Neuron (in vitro differentiated cells): ENCODE measurements around the gene RAB7B.
"Not testable (repeated sequence)": the region's sequence is repeated elsewhere in the genome, so short reads cannot be mapped to it uniquely, and the experiment has no call there.

Experiments
- H2AFZ ChIP-seq: one replicate; pipeline ENCODE4 v1.6.1; 2013; ENCODE audit warnings: low read depth, mild to moderate bottlenecking, inconsistent platforms, low read length, moderate library complexity
- H3K27me3 ChIP-seq: one replicate; pipeline ENCODE4 v1.6.1; 2013; ENCODE audit warnings: low read length; ENCODE audit not compliant: insufficient read depth
- H3K36me3 ChIP-seq: one replicate; pipeline ENCODE4 v1.6.1; 2013; ENCODE audit warnings: low read length; ENCODE audit not compliant: insufficient read depth
- H3K4me1 ChIP-seq: one replicate; pipeline ENCODE4 v1.6.1; 2013; ENCODE audit warnings: low read length; ENCODE audit not compliant: insufficient read depth
- H3K4me3 ChIP-seq: 2 replicates; pipeline ENCODE4 v1.5.1; 2013; ENCODE audit warnings: mild to moderate bottlenecking, low read length, moderate library complexity
- H3K9me3 ChIP-seq: one replicate; pipeline ENCODE4 v1.6.1; 2013; ENCODE audit warnings: low read length

The RAB7B gene

DNA sequence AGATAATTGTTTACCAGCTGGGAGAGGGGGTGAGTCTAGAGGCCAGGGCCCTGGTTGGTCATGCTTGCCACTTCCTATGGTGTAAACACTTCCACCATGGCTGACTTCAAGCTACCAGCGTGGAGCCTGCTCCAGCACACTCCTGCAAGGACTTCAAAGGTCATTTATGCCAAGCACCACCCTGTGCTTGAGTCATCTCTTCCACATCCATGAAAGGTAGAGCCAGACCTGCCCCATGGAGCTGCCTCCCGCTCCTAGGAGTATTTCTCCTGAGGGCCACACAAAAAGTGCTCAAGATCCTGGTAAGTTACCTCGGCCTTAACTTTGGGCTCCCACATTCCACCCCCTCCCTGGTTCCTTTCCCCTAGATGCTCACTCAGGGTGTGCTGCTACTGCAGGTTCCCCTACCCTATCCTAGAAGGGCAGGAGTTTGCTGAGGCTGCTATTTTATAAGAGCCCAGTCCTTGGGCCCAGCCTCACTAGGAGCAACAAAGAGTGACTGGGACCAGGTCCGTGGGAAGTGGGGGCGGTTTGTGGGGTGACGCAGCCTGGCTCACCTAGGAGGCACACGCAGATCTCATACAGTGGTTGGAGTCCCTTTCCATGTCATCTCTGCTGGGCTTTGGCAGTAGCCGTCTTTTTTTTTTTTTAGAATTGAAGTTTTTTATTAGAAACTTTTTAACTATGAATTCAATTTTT, 2.4 kb downstream of the RAB7B start:
- no peaks in the 10 kb centered on the region for H3K27me3 ChIP-seq
- H3K4me1 ChIP-seq: peaks cover 4% of the 10 kb centered on the region
- H3K36me3 ChIP-seq: no peaks in the 10 kb centered on the region
- H2AFZ ChIP-seq: no peak overlapping the region
- no peaks in the 10 kb centered on the region for H3K9me3 ChIP-seq
- H3K4me3 ChIP-seq: no peak overlapping the region

DNA sequence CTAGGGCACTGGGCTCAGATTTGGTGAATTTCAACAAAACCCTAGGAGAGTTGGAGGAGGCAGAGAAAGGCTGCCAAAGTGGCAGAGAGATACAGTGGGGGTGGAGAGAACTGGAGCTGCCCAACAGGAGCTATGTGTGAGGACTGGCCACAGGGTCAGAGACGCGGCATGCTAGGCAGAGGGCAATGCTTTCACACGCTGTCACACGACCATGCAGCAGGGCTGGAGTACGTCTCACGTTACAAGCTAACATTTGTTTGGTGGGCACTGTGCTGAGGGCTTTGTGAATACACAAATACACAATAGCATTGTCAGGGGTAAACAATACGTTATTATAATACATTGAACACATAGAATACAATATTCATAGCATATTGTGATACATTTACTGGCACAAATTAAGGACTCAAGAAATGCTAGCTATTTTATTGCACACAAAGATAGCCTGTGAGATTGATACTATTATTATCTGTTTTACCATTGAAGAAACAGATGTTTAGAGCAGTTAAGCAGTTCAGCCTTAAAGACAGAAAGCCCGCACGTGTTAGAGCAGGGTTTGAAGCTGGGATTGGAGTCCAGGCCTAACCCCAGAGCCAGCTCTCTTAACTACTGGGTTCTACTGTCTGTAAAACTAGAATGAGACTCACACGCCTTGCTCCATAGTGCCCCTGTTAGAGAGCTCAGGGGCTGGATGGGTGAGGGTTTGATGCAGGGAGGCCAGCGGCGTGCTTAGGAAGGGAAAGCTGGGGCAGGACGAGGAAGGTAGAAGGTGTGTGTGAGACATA, 4.5 kb downstream of the RAB7B start:
- Histone ChIP-seq H3K4me3 (no peak overlapping the region), H3K4me1 (peaks cover 6% of the 10 kb centered on the region), H3K9me3 (no peaks in the 10 kb centered on the region), H3K36me3 (no peaks in the 10 kb centered on the region), H3K27me3 (no peaks in the 10 kb centered on the region), H2AFZ (no peak overlapping the region)

- H3K36me3 ChIP-seq, H3K9me3 ChIP-seq, H3K4me3 ChIP-seq, H2AFZ ChIP-seq, H3K4me1 ChIP-seq, H3K27me3 ChIP-seq: not testable (repeated sequence)
Observed at GRCh38 chr1:205996641-205997040, 6.6 kb downstream of the RAB7B start.

DNA sequence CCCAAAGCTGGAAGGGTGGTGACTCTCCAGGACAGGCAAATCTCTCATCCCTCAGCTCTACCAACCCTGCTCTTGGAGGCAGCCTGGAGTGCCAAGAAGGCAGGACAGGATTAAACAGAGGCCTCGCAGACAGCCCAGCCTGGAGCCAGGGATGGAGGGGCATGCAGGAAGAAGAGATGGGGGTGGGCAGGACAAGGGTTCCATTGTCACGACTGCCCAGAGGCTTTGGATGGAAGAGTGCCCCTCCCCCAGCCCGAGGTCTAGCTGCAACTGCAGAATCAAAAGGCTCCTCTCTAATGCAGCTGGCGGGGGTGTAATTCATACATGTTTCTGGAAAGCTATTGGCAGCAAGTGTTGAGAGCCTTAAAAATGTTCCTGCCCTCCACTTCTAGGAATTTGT, 8.8 kb downstream of the RAB7B start:
- Histone ChIP-seq H2AFZ (no peak overlapping the region), H3K4me3 (no peak overlapping the region)

GRCh38 chr1:205993068-205993467, 10.1 kb downstream of the RAB7B start:
- Histone ChIP-seq H3K9me3 (no peaks in the 10 kb centered on the region), H2AFZ (no peak overlapping the region), H3K4me3 (no peak overlapping the region), H3K36me3 (no peaks in the 10 kb centered on the region), H3K27me3 (no peaks in the 10 kb centered on the region), H3K4me1 (peaks cover 3% of the 10 kb centered on the region)

More for the DNA sequence above, 8.8 kb downstream of the RAB7B start:
- H3K4me1 ChIP-seq: peaks cover 6% of the 10 kb centered on the region
- H3K9me3 ChIP-seq: no peaks in the 10 kb centered on the region
- H3K36me3 ChIP-seq: no peaks in the 10 kb centered on the region
- no peaks in the 10 kb centered on the region for H3K27me3 ChIP-seq

GRCh38 chr1:205992218-205992882, 10.8 kb downstream of the RAB7B start:
- Histone ChIP-seq H3K4me1 (peaks cover 3% of the 10 kb centered on the region), H2AFZ (no peak overlapping the region), H3K36me3 (no peaks in the 10 kb centered on the region), H3K4me3 (no peak overlapping the region), H3K9me3 (no peaks in the 10 kb centered on the region), H3K27me3 (no peaks in the 10 kb centered on the region)

DNA sequence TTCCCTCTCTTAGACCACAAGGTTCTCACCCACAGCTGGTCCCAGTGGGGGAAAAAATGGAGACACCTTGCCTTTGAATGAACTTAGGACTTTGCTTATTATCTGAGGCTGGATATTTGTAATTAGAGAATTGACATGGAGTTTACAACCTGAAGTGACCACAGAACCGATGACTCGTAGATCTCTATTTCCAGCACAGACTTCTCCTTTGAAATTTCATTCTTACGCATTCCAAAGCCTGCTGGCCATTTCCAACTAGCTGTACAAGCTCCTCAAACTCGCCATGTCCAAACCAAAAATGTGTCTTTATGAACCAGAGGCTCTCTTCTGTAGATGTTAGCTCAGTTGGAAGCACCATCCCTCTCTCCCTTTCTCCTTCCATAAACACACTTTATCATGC, 12.0 kb downstream of the RAB7B start:
- Histone ChIP-seq H3K4me1 (peaks cover 3% of the 10 kb centered on the region), H3K9me3 (no peaks in the 10 kb centered on the region), H3K4me3 (no peak overlapping the region), H3K27me3 (no peaks in the 10 kb centered on the region), H2AFZ (no peak overlapping the region), H3K36me3 (no peaks in the 10 kb centered on the region)

DNA sequence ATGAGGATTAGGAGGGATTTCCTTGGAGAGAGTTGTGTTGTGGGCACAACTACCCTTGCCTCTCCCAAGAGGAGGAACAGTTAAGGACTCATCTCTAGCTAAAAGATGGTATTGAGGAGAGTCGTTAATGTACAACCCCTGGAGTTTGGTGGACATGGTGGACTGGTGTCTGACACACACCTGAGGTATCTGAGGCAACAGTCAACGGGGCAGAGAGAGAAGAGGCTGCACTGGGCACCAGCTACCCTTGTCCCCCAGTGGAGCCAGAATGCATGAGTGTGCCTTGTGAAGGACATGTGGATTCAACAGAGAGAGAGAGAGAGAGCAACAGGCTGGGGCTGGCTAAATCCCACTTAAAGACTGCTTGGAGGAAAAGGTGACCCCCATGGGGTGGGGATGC, 13.0 kb downstream of the RAB7B start:
- Histone ChIP-seq H3K36me3 (no peaks in the 10 kb centered on the region), H3K27me3 (no peaks in the 10 kb centered on the region), H2AFZ (no peak overlapping the region), H3K4me1 (peaks cover 3% of the 10 kb centered on the region), H3K4me3 (no peak overlapping the region), H3K9me3 (no peaks in the 10 kb centered on the region)

- Histone ChIP-seq H3K36me3 (no peaks in the 10 kb centered on the region), H3K9me3 (no peaks in the 10 kb centered on the region), H3K27me3 (no peaks in the 10 kb centered on the region), H3K4me1 (peaks cover 3% of the 10 kb centered on the region), H3K4me3 (no peak overlapping the region), H2AFZ (no peak overlapping the region)
Observed at GRCh38 chr1:205989786-205990185, 13.4 kb downstream of the RAB7B start.

- no peak overlapping the region for H2AFZ ChIP-seq
- no peaks in the 10 kb centered on the region for H3K36me3 ChIP-seq
- H3K9me3 ChIP-seq: no peaks in the 10 kb centered on the region
- no peaks in the 10 kb centered on the region for H3K27me3 ChIP-seq
- H3K4me1 ChIP-seq: no peaks in the 10 kb centered on the region
- H3K4me3 ChIP-seq: no peak overlapping the region
Observed at GRCh38 chr1:205988585-205988995, 14.6 kb downstream of the RAB7B start.

DNA sequence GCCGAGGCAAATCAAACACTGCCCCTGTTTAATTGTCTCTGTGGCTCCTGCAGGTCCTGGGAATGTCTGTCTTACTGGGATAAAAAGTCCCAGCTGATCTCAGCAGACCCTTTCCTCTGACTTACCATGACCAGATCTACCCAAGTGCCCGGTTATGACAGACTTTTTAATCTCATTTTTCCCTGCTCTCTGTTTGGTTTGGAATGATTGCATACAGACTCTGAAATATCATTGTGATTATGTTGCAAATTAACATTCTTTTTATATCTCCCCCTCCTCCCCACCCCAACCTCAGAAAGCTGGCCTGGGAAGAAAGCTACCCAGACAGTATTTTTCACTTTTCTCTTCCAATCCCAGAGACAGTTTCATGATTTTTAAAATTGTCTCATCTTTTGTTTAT, 16.3 kb downstream of the RAB7B start:
- H2AFZ ChIP-seq: no peak overlapping the region
- H3K4me1 ChIP-seq: no peaks in the 10 kb centered on the region
- peaks cover 3% of the 10 kb centered on the region for H3K27me3 ChIP-seq
- H3K4me3 ChIP-seq: no peak overlapping the region
- H3K9me3 ChIP-seq: no peaks in the 10 kb centered on the region
- no peaks in the 10 kb centered on the region for H3K36me3 ChIP-seq

GRCh38 chr1:205986292-205986691, 16.9 kb downstream of the RAB7B start:
- Histone ChIP-seq H3K36me3 (no peaks in the 10 kb centered on the region), H3K27me3 (peaks cover 3% of the 10 kb centered on the region), H3K4me3 (no peak overlapping the region), H2AFZ (no peak overlapping the region), H3K9me3 (no peaks in the 10 kb centered on the region), H3K4me1 (no peaks in the 10 kb centered on the region)

- H3K4me1 ChIP-seq: no peaks in the 10 kb centered on the region
- no peak overlapping the region for H3K4me3 ChIP-seq
- H3K27me3 ChIP-seq: peaks cover 3% of the 10 kb centered on the region
- no peaks in the 10 kb centered on the region for H3K36me3 ChIP-seq
- H2AFZ ChIP-seq: no peak overlapping the region
- no peaks in the 10 kb centered on the region for H3K9me3 ChIP-seq
Observed at GRCh38 chr1:205985330-205986005, 17.7 kb downstream of the RAB7B start.
